ENCODE results near the gene POLN. TPM values are rescaled to one million over a fixed set of nuclear protein-coding genes. Genes with fewer than 3 reads are reported as not detected.
"Not testable (repeated sequence)": the region's sequence is repeated elsewhere in the genome, so short reads cannot be mapped to it uniquely, and the experiment has no call there.

POLN gene
- polyA plus RNA-seq, 4 donors = 1.4 to 5.4 (median 3.6) TPM

DNA sequence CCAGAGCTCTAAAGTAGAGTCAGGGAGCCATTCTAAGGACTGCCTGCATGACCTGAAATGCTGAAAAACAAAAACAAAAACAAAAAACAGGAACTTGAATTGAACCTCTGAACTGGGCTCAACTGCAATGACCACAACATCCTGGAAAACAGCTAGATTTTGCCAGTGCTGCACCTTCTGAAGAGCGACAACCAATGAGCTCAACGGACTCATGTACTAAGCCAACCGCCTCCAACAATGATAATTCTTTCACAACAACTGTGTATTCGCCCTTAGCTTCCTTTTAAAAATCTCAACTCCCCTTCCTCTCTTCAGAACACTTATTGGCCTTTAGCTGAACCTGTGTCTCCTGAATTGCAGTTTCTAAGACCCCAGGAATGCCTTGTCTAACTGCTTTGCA lies 69.8 kb downstream of the POLN start:
- DNase-seq (ENCODE audit: low read depth in 4 of 4, low spot score in 2 of 4) = no peak

DNA sequence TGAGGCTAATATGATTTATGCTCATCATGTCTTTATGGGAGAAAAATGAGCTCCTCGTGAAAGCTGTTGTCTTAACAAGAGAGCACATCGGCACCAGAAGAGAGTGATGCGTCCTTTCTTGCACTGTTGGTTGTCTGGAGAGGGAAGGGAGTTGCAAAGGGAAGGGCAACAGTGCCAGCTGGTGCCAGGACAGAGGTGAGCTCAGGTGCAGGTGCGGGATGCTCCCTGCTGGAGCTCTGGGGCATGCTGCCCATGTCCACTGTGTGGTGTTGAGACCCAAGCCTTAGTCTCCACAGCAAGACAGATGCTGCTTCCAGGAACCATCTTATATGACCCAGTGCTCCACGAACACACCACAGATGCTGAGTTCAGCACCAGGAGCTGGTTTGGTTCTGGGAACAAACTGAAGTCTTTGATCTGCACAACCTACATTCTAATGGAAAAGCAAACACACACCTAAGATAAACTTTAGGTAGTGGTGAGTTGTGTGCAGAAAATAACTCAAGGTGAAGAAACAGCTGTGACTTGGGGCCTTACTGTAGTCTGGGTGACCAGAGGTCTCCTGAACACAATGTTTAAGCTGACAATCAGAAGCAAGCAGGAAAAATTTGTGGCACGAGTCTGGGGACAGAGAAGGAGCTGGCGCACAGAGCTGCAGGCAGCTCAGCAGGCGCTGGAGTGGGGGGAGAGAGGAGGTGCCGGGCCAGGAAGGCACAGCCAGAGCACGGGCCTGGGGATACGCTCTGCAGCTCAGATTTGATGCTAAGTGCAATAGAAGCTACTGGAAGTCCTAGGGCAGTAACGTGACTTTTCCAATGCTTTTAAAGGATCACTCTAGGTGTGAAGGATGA lies 73.2 kb downstream of the POLN start:
- DNase-seq (ENCODE audit: low read depth in 4 of 4, low spot score in 2 of 4) = no peak

DNA sequence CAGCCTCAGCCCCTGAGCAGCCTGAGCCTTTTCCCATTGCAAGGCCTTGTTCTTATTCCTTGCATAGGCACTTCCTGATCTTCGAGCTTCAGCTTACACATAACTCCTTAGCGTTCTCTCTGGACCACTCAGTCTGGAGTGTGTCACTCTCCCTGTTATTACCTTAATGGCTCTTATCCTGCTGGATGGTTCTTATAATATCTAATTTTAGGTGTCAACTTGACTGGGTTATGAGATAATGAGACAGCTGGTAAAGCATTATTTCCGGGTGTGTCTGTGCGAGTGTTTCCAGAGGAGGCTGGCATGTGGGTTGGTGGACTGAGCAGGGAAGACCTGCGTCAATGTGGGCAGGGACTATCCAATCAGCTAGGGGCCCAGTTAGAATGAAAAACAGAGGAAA lies 75.7 kb downstream of the POLN start:
- no peak for DNase-seq (ENCODE audit: low read depth in 4 of 4, low spot score in 2 of 4)

DNA sequence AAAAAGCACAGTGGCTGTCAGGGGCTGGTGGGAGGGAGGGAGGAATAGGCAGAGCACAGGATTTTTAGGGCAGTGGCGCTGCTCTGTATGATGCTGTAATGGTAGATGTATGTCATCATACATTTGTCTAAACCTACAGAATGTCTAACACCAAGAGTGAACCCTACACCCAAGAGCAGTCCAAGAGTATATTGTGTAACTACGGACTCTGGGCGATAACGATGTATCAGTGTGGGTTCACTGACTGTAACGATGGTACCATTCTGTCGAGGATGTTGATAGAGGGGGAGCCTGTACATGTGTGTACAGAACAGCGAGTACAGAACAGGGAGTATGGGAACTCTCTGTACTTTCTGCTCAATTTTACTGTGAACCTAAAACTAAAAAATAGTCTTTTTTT lies 76.5 kb downstream of the POLN start:
- no peak for DNase-seq (ENCODE audit: low read depth in 4 of 4, low spot score in 2 of 4)

DNA sequence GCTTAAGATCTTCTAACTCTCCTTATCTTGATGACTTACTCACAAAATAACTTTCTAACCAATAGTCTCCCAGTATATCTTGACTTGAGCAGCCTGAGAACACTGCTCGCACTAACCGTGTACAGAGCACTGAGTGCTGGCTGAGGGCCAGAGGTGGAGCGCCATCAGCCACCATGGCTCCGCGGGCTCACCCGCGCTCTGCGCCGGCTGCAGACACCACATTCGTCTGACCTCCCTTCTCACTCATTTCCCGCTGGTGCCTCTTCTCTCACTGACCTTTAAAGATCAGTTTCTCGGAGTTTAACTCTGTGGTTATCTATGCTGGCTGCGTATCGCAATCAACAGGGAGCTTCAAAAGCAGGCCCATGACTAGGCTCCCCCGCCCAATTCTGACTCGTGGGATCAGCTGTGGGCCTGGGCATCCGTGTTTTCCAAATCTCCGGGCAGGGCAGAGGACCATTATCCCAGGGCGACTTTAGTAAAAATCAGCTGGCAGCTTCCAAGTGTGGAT lies 78.6 kb downstream of the POLN start:
- no peak for DNase-seq (ENCODE audit: low read depth in 4 of 4, low spot score in 2 of 4)

DNA sequence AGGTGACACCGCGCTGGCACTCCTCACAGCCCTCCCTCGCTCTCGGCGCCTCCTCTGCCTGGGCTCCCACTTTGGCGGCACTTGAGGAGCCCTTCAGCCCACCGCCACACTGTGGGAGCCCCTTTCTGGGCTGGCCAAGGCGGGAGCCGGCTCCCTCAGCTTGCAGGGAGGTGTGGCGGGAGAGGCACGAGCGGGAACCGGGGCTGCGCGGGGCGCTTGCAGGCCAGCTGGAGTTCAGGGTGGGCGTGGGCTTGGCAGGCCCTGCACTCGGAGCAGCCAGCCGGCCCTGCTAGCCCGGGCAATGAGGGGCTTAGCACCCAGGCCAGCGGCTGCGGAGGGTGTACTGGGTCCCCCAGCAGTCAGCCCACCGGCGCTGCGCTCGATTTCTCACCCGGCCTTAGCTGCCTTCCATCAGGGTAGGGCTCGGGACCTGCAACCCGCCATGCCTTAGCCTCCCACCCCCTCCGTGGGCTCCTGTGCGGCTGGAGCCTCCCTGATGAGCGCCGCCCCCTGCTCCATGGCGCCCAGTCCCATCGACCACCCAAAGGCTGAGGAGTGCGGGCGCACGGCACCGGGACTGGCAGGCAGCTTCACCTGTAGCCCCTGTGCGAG lies 80.7 kb downstream of the POLN start:
- not testable (repeated sequence) for DNase-seq (ENCODE audit: low read depth in 4 of 4, low spot score in 2 of 4)

DNA sequence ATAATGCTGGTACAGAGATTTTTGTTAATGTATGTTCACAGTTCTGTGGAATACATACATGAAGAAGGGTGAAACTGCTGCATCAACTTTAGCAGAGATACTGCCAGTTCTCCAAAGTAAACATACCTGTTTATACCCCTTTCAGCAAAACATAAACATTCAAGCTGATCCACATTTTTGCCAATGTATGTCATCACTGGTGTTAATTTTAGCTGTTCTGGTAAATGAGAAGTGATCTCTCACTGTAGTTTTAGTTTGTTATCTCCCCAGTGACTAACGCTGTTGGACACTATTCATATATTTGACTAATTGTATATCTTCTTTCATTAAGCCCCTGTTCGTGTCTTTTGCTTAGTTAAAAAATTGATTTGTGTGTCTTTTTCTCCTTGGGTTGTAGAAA lies 82.0 kb downstream of the POLN start:
- DNase-seq (ENCODE audit: low read depth in 4 of 4, low spot score in 2 of 4) = no peak

DNA sequence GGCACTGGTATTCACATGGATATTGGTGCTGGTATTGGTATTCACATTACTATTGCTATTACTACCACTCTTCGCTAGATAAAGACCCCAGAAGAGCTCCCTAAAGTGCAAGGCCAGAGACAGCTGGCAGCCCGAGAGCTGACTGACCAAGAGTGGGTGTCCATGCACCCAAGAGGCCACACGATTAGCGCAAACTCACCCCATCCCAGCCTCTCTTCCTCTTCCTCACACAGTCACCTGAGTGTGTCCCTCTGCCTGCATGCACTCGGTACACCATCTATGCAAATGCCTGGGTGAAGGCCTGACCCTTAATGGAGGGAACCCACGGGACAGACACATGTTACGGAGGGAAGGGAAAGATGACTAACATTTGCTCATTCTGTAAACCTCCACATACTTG lies 86.7 kb downstream of the POLN start:
- DNase-seq (ENCODE audit: low read depth in 4 of 4, low spot score in 2 of 4) = no peak

DNA sequence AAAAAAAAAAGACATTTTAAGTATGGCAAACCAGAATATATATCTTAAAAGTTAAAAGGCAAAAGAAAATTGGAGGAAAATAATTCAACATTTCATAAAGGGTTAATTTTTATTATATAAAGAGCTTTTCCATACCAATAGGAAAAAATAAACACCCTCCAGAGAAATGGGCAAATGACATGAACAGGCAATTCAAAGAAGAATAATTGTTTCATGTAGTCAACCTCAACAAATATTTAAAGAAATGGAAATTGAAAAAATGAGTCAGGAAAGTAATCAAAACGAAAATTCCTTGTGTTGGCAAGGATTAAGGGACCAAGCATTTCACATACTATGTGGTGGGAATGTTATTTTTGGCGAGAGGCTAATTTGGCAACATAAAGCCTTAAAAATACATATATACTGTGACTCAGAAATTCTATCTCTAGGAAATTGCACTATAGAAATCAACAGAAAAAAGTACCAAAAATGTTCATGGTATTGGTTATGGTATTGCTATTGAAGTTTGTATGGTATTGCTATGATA lies 87.6 kb downstream of the POLN start:
- DNase-seq (ENCODE audit: low read depth in 4 of 4, low spot score in 2 of 4) = no peak

DNA sequence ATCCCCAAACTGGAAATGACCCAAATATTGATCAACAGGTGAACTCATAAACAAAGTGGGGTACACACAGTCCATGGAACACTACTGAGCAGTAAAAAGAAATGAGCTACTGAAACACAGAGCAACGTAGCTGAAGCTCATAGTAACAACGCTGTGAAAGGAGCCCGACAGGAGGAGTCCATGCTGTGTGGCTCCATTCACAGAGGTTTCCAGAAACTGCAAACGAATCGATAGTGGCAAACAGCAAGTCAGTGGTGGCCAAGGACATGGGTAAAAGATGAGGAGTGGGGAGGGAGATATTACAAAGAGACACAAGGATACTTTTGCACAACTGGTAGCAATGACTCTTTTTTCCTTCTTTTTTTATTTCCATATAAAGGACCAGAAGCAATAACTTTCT lies 90.4 kb downstream of the POLN start:
- DNase-seq (ENCODE audit: low read depth in 4 of 4, low spot score in 2 of 4) = no peak

DNA sequence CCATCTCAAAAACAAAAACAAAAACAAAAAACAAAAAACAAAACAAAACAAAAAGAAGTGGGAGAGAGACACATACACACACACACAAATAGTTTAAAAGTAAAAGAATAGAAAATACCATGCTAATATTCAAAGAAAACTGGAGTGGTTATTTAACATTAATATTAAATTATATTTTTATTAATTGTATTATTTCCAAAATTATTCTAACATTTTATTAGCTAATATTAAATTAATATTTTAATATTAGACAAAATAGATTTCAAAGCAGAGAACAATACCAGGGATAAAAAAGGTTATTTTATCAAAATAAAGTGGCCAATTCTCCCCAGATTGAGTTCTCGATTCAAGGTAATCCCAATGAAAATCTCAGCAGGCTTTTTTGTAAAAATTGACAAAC lies 91.8 kb downstream of the POLN start:
- no peak for DNase-seq (ENCODE audit: low read depth in 4 of 4, low spot score in 2 of 4)

DNA sequence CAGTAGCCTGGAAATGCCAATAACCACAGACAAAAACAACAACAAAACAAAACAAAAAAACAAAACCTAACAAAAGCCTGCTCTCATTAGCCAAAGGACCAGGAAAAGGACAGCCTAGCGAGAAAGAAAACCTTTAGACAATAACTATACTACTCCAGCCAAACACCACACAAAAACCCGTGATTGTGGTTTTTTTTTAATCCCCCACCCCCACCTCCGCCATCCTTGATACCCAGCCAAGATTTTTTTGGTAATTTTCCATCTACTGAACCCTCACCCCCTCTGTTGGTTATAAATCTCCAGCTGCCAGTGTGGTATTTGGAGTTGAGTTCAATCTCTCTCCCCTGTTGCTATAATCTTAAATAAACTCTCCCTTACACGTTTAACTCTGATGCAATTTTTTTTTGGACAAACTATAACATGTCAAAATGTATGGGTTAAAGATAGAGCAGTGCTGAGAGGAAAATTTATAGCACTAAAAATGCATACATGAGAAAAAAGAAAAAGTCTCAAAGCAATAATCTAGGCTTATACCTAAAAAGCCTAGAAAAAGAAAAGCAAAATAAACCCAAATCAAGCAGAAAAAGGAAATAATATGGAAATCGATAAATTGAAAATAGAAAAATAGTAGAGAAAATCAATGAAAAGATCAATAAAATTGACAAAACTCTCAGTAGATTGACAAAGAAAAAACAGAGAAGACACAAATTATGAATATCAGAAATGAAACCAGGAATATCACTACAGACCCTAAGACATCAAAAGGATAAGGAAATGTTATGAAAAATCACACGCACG lies 99.1 kb downstream of the POLN start:
- DNase-seq (ENCODE audit: low read depth in 4 of 4, low spot score in 2 of 4) = no peak

DNA sequence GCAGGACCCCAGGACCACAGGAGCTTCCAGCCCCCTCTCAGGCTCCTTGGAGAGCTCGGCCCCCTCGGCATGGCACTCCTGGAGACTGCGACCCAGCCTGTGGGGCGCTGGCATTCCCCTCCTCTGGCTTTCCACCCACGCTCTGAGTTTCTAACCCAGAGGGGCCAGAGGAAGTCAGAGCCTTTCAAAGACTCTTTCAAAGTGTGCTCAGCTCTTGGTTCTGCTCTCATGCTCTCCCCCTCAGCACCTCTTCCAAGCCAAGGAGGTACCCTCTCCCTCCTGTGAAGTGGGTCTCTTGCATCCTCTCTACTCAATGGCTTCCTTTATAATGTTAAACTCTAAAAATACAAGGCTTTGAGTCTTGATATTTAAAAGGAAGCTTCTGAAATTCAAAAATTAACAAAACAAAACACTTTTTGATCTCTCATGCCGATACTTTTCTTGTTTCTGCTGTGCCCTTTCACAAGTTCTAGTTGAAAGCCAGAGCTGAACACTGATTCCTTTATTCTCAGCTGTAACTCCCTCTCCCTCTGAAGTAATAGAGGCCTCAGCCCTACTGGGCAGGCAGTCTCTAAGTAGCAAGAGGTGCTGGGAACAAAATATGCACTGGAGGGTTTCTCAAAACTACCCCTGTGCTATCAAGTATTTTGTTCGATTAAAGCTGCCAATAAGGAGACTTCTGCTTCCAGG lies 100.0 kb downstream of the POLN start:
- no peak for DNase-seq (ENCODE audit: low read depth in 4 of 4, low spot score in 2 of 4)

DNA sequence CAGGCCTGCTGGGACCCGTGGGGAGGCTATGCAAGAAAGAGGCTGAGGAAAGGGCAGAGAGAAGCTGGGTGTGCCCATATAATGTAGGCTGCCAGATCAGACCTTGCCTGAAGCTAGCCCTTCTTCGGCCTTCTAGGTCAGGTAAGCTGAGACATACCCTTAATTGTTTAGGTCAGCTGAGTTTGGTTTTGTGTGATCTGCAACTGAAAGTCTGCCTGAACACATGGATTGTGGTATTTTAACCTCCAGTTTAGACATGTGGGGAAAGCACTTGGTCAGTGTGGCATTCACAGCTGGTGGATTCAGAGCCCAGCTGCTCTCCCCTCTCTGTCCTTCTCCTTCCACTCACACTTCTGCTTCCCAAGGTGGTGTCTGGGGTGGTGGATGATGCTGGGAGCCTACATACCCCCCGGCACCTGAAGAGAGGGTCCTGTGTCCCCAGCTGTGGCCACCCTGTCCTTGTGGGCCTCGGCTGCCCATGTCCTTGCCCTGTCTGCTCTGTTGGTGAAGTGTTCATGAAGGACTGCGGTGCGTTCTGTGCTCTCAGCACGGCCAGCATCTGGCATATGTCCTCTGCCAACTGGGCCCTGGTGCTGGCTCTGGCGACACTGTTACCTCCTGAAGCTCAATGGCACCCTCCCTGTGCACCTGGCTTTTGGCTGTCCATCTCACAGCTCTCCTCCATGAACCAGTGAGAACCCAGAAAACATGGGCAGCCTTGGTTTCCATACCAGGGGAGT lies 100.7 kb downstream of the POLN start:
- DNase-seq (ENCODE audit: low read depth in 4 of 4, low spot score in 2 of 4) = no peak

DNA sequence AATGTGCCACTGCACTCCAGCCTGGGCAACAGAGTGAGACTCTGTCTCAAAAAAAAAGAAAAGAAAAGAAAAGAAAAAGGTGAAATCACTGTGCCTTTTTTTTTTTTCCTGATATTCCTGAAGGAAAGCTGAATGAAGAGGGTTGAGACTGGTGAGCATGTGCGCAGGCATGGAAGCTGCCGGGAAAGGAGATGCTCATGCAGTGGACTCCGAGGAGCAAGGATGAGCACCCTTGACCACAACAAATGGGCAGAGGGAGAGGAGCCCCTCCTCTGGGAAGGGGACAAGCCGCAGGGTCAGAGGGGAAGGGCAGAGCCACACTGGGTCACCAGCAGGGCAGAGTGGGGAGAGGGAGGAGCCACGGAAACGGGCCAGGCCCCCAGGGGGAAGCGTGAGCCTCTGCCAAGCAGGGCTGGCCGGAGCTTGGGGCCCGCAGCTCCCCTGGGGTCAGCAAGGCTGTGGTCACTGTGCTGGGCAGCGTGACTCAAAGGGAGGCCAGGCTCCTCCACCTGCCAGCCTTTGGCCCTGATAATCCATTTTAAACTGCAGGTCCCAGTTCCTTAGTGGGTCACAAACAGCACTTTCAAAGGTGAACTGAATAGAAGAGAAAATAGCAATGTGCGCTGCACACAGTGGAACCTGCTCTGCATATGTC lies 102.9 kb downstream of the POLN start:
- DNase-seq (ENCODE audit: low read depth in 4 of 4, low spot score in 2 of 4) = no peak

DNA sequence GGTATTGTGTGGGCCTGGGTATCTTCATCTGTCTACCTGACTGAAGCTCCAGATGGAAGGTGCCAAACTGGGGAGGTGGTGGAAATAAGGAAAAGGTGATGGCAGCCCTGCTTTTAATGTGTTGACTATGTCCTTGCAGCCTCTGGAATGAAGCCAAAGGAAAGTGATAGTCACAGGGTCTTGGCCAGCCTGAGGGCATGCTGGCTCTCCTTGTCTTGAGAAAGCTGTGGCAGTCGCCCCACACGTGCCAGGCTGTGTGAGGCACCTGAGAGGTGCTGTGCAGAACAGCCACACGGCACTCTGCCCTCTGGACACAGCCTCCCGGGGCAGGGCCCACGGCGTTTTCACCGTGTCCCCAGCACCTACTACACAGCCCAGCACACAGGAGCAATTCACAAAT lies 105.2 kb downstream of the POLN start:
- DNase-seq (ENCODE audit: low read depth in 4 of 4, low spot score in 2 of 4) = no peak

DNA sequence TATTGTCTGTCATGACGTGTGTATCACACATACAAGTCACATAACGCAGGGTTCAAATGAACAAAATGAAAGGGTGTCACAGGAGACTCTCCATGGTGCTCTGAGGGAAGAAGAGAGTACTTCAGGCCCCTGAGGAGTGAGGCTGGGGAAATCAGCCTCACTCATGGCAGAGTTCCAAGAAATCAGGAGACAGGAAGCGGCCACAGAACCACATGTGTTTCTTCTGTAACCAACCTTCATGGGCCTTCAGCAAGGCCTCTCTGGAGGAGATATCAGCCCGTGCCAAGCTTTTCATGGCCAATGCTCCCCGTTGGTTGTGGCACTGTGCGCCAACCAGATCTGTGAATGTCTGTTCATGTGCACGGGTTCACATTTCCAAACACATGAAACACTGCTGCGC lies 106.8 kb downstream of the POLN start:
- DNase-seq (ENCODE audit: low read depth in 4 of 4, low spot score in 2 of 4) = peak in 3 of 4 donors; percentile 2 to 15 (median 2)

DNA sequence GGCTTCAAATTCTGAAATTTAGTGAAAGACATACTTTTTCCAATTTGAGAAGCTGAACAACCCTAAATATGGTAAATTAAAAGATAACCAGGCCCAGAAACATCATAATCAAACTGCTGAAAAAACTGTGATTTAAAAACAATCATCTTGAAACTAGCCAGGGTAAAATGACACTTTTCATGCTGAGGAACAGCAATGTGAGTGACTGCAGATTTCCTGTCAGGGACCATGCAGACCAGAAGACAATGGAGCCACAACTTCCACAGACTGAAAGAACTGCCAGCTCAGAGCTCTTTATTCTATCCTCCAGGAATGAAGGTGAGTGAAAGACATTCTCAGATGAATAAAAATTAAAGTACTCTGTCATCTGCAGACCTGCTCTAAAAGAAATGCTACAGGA lies 109.5 kb downstream of the POLN start:
- no peak for DNase-seq (ENCODE audit: low read depth in 4 of 4, low spot score in 2 of 4)

DNA sequence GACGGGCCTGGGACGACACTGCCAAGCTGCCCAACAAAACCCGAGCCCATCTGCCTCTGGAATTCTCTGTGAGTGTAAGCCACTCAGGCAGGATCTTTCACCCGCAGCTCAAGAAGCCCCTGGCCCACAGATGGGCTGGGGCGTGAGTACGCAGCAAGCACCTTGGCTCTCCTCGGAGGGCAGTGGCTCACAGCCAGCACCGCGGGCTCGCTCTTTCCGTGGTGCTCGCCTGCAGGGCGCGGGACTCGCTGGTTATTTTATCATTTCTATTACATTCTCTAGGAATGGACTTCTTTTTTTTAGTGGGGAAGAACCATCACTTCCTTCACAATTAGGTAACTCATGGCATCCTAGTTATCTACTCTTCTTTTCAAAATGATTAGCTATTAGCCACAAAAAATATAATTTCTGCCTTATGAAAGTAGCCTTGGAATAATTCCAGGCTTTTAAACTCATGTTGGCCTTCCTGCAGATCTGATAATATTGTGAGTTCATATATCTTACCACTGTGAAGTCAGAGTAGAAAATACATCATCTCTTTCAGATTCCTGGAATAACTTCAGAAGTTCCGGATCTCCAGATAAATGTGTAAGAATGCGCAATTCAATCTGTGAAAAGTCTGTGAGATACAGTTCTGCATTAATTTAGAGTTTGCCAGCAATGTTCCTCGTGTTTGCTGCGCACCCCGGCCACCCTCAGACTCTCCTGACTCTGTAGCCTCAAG lies 114.2 kb downstream of the POLN start:
- no peak for DNase-seq (ENCODE audit: low read depth in 4 of 4, low spot score in 2 of 4)
